H1 (cell line): ENCODE measurements around the gene RNF5. TPM values are rescaled to one million over a fixed set of nuclear protein-coding genes. Genes with fewer than 3 reads are reported as not detected.

ENCODE experiments used
- ATF2 ChIP-seq: IDR thresholded peaks from 2 replicates; pipeline ENCODE4 v1.6.1; 2012; ENCODE audit warnings: low read length, inconsistent platforms
- BACH1 ChIP-seq: IDR thresholded peaks from 2 replicates; pipeline ENCODE4 v1.6.1; 2012; ENCODE audit warnings: low read length, improper control_type of control experiment
- BCL11A ChIP-seq, 2 experiments: IDR thresholded peaks; one replicate each; pipeline ENCODE4 v1.6.1; 2011; ENCODE audit warnings: low read depth in 2 of 2, low read length in 2 of 2, mild to moderate bottlenecking in 2 of 2
- CHD1 ChIP-seq: IDR thresholded peaks from 2 replicates; pipeline ENCODE4 v1.6.1; 2012; ENCODE audit warnings: low read depth, low read length, improper control_type of control experiment
- ZNF274 ChIP-seq: IDR thresholded peaks from 2 replicates; pipeline ENCODE4 v1.7.0; 2012; ENCODE audit warnings: low read length, borderline replicate concordance; ENCODE audit errors: extremely low read depth
- polyA plus RNA-seq, 7 experiments: library from polyadenylated mRNA; depleted of rRNA in 3 of 7; stranded (reverse) in 5 of 7; unstranded in 2 of 7; fragments of >200 nt in 5 of 7; fragments of 200-250 nt in 2 of 7; gene quantifications; 1 replicate in 5 of 7; 2 replicates in 1 of 7; 4 replicates in 1 of 7; pipeline versions ENCODE4 v1.2.1 to v1.2.3, GENCODE V29; 2011 to 2013; ENCODE audit warnings: missing spikeins in 2 of 7, mixed read lengths in 2 of 7
- total RNA-seq: library from RNA; stranded (reverse); fragmentation: NEBNext Ultra II Directional; extraction: Animal tissue kit (Norgen Biotek cat#: 25700); gene quantifications from 2 replicates; pipeline ENCODE4 v1.2.1, GENCODE V29; 2021

The RNF5 gene
- total and polyA plus RNA-seq, 2 of the 8 experiments (the other 6 are each of a cell fraction or from before 2014, with no cell fraction given), result 90.0 to 158 TPM

GRCh38 chr6:32146687-32147086 is 31.5 kb upstream of the RNF5 start (continued):
- TF ChIP-seq ATF2 (no peak), CHD1 (no peak), BCL11A (IDR thresholded peaks at IDR 0.05; ENCODE audit: low read depth in 2 of 2, low read length in 2 of 2) (no peak), ZNF274 (no peak), BACH1 (no peak)
